GM21515 (cell line): ENCODE measurements around the gene PTPRN2.
"Not testable (repeated sequence)": the region's sequence is repeated elsewhere in the genome, so short reads cannot be mapped to it uniquely, and the experiment has no call there.

Experiments
- ATAC-seq: cut with Tn5 transposase; IDR thresholded peaks from one replicate; pipeline ENCODE4 v1.9.1; 2021; ENCODE audit not compliant: unreplicated experiment

PTPRN2 gene

GRCh38 chr7:158356454-158356853, 231.2 kb downstream of the PTPRN2 start:
- ATAC-seq = no peak

- ATAC-seq = no peak
These were observed 232.1 kb downstream of the PTPRN2 start for GRCh38 chr7:158355456-158356065.

- ATAC-seq = no peak
These were observed 232.8 kb downstream of the PTPRN2 start for GRCh38 chr7:158354861-158355260.

- no peak for ATAC-seq
These were observed 233.7 kb downstream of the PTPRN2 start for GRCh38 chr7:158353606-158354570.

GRCh38 chr7:158351899-158352729, 235.5 kb downstream of the PTPRN2 start:
- ATAC-seq = not testable (repeated sequence)

- ATAC-seq = no peak
These were observed 236.1 kb downstream of the PTPRN2 start for GRCh38 chr7:158351481-158351880.

- no peak for ATAC-seq
These were observed 236.6 kb downstream of the PTPRN2 start for GRCh38 chr7:158351051-158351450.

- no peak for ATAC-seq
These were observed 237.3 kb downstream of the PTPRN2 start for GRCh38 chr7:158350166-158350900.

- no peak for ATAC-seq
These were observed 239.2 kb downstream of the PTPRN2 start for GRCh38 chr7:158348446-158348845.

GRCh38 chr7:158348039-158348438, 239.6 kb downstream of the PTPRN2 start:
- not testable (repeated sequence) for ATAC-seq

- no peak for ATAC-seq
These were observed 241.9 kb downstream of the PTPRN2 start for GRCh38 chr7:158345731-158346130.

- ATAC-seq = no peak
These were observed 242.8 kb downstream of the PTPRN2 start for GRCh38 chr7:158344706-158345300.

GRCh38 chr7:158343936-158344455, 243.6 kb downstream of the PTPRN2 start:
- no peak for ATAC-seq

- no peak for ATAC-seq
These were observed 244.1 kb downstream of the PTPRN2 start for GRCh38 chr7:158343526-158343925.

- ATAC-seq = not testable (repeated sequence)
These were observed 246.5 kb downstream of the PTPRN2 start for GRCh38 chr7:158341097-158341496.

GRCh38 chr7:158336952-158337351, 250.7 kb downstream of the PTPRN2 start:
- ATAC-seq = not testable (repeated sequence)

- ATAC-seq = not testable (repeated sequence)
These were observed 255.1 kb downstream of the PTPRN2 start for GRCh38 chr7:158332516-158332915.

- ATAC-seq = not testable (repeated sequence)
These were observed 255.7 kb downstream of the PTPRN2 start for GRCh38 chr7:158331826-158332450.

GRCh38 chr7:158329686-158330085, 257.9 kb downstream of the PTPRN2 start:
- no peak for ATAC-seq
